B cell (primary cell): ENCODE results near the gene ARRDC3. TPM values are rescaled to one million over a fixed set of nuclear protein-coding genes. Genes with fewer than 3 reads are reported as not detected.
A peak's percentile ranks its signal among the peaks of the same experiment; 100 is the strongest.

Experiments used
- ATAC-seq: fragments of 200-7000 bp; cut with Tn5 transposase; one replicate; pipeline ENCODE4 v1.10.0; 2021; ENCODE audit warnings: low read depth, mild to moderate bottlenecking, moderate number of reproducible peaks, moderate library complexity
- CTCF ChIA-PET: fragments of 350-600 bp; sonication (Branson Sonifier 250); formaldehyde crosslinking; loops from one replicate; lab custom pipeline; 2021; ENCODE audit warnings: antibody characterized with exemption, inconsistent platforms; lab: Charles Lee
- POLR2A ChIA-PET: fragments of 350-600 bp; sonication (Branson Sonifier 250); formaldehyde crosslinking; loops from one replicate; lab custom pipeline; 2021; ENCODE audit warnings: antibody characterized with exemption; lab: Charles Lee
- DNase-seq: peaks from one replicate; pipeline ENCODE4 v3.0.0; 2013
- H2AFZ ChIP-seq: 2 replicates; pipeline ENCODE4 v1.6.1; 2012; ENCODE audit warnings: mild to moderate bottlenecking, low read depth, low read length; ENCODE audit not compliant: insufficient read depth, poor library complexity, severe bottlenecking
- H3K27ac ChIP-seq, 2 donors: 1 replicate in 1 of 2; 2 replicates in 1 of 2; pipeline ENCODE4 v1.5.1; 2012 to 2013; ENCODE audit warnings: low read length in 2 of 2, mild to moderate bottlenecking in 2 of 2, moderate library complexity in 1 of 2
- H3K27me3 ChIP-seq, 4 experiments: fragments of 200-600 bp in 1 of 4; sonication (generic) in 1 of 4; replicated peaks in 1 of 4; 1 replicate in 2 of 4; 2 replicates in 2 of 4; pipeline versions ENCODE4 v1.6.1 to v1.7.0; 2013 to 2016; ENCODE audit warnings: low read length in 3 of 4, mild to moderate bottlenecking in 2 of 4, mixed read lengths in 1 of 4, moderate library complexity in 1 of 4; ENCODE audit not compliant: insufficient read depth in 4 of 4, control insufficient read depth in 3 of 4; ENCODE audit errors: control extremely low read depth in 1 of 4
- H3K36me3 ChIP-seq, 2 experiments: replicated peaks in 1 of 2; 1 replicate in 1 of 2; 2 replicates in 1 of 2; pipeline versions ENCODE4 v1.6.1 to v1.7.1; 2013; ENCODE audit warnings: low read length in 1 of 2; ENCODE audit not compliant: insufficient read depth in 2 of 2, control insufficient read depth in 1 of 2; ENCODE audit errors: control extremely low read depth in 1 of 2, extremely low read depth in 1 of 2
- H3K4me1 ChIP-seq, 2 donors: fragments of 200-600 bp in 1 of 2; sonication (generic) in 1 of 2; 1 replicate in 1 of 2; 2 replicates in 1 of 2; pipeline versions ENCODE4 v1.5.1 to v1.6.1; 2013 to 2017; ENCODE audit warnings: low read length in 2 of 2; ENCODE audit not compliant: control insufficient read depth in 2 of 2, insufficient read depth in 2 of 2
- H3K4me2 ChIP-seq: replicated peaks from 2 replicates; pipeline ENCODE3; 2012; ENCODE audit warnings: mild to moderate bottlenecking, low read depth, low read length; ENCODE audit not compliant: poor library complexity, severe bottlenecking
- H3K4me3 ChIP-seq, 5 experiments: fragments of 200-600 bp in 1 of 5; sonication (generic) in 1 of 5; 1 replicate in 3 of 5; 2 replicates in 2 of 5; pipeline versions ENCODE4 v1.5.1 to v1.7.0; 2011 to 2016; ENCODE audit warnings: low read length in 4 of 5, mild to moderate bottlenecking in 4 of 5, low read depth in 2 of 5, control low read depth in 1 of 5, moderate library complexity in 1 of 5; ENCODE audit not compliant: insufficient read depth in 1 of 5; ENCODE audit errors: control extremely low read depth in 1 of 5, extremely low read depth in 1 of 5
- H3K79me2 ChIP-seq: fragments of 200-600 bp; sonication (generic); one replicate; pipeline ENCODE4 v1.6.0; 2016; ENCODE audit warnings: low read length; ENCODE audit not compliant: control insufficient read depth, insufficient read depth
- H3K9ac ChIP-seq: fragments of 200-600 bp; sonication (generic); 2 replicates; pipeline ENCODE4 v1.6.1; 2017; ENCODE audit warnings: mild to moderate bottlenecking, low read length, moderate library complexity
- H3K9me3 ChIP-seq, 3 donors: one replicate each; pipeline versions ENCODE4 v1.6.1 to v1.7.1; 2013; ENCODE audit warnings: low read length in 2 of 3; ENCODE audit not compliant: control insufficient read depth in 2 of 3, insufficient read depth in 1 of 3; ENCODE audit errors: control extremely low read depth in 1 of 3
- H4K20me1 ChIP-seq: 2 replicates; pipeline ENCODE4 v1.6.0; 2012; ENCODE audit warnings: mild to moderate bottlenecking, low read length; ENCODE audit not compliant: insufficient read depth, control insufficient read depth, poor library complexity, severe bottlenecking
- H3K27ac Mint-ChIP-seq: one replicate; pipeline ENCODE4 v1.8.0; 2021; ENCODE audit warnings: mixed read lengths
- H3K27me3 Mint-ChIP-seq: one replicate; pipeline ENCODE4 v1.8.0; 2021; ENCODE audit warnings: mixed read lengths
- H3K4me1 Mint-ChIP-seq: one replicate; pipeline ENCODE4 v1.8.0; 2021; ENCODE audit warnings: mixed read lengths
- H3K4me3 Mint-ChIP-seq: one replicate; pipeline ENCODE4 v1.8.0; 2021; ENCODE audit warnings: mixed read lengths
- H3K9me3 Mint-ChIP-seq: one replicate; pipeline ENCODE4 v1.8.0; 2022; ENCODE audit warnings: mixed read lengths; ENCODE audit not compliant: insufficient read depth
- EZH2 ChIP-seq: IDR thresholded peaks from 2 replicates; pipeline ENCODE4 v1.6.1; 2012; ENCODE audit warnings: borderline replicate concordance, low read depth, mild to moderate bottlenecking, moderate library complexity, low read length; ENCODE audit not compliant: insufficient read depth, poor library complexity, severe bottlenecking
- WGBS: methylation state at CpG from one replicate; pipeline ENCODE4 v1.1.5; 2013; ENCODE audit warnings: missing lambda C conversion rate; ENCODE audit not compliant: insufficient coverage; 5-methylcytosine and 5-hydroxymethylcytosine counted together
- intact Hi-C: fragments of 100-400 bp; cut with micrococcal nuclease; formaldehyde crosslinking; loops from one replicate; pipeline ENCODE4 v1.10.0; 2022
- polyA plus RNA-seq: library from polyadenylated mRNA; depleted of rRNA; stranded (reverse); fragments of >200 nt; gene quantifications from 2 replicates; pipeline ENCODE4 v1.2.3, GENCODE V29; 2012
- total RNA-seq, 2 donors: library from RNA; stranded (reverse); fragments of 120-200 nt in 1 of 2; gene quantifications; 1 replicate in 1 of 2; 2 replicates in 1 of 2; pipeline versions ENCODE4 v1.2.3 to v1.2.4, GENCODE V29; 2013 to 2022
- TF ChIP-seq, protein P1 (sequence below): fragments of 200-600 bp; IDR thresholded peaks from one replicate; pipeline ENCODE4 v1.8.0; 2022; ENCODE audit warnings: antibody characterized with exemption, mild to moderate bottlenecking

The ARRDC3 gene
- total and polyA plus RNA-seq, 2 donors (not counting 1 experiment from before 2014, with no cell fraction given) = 52.9 to 84.9 TPM

DNA sequence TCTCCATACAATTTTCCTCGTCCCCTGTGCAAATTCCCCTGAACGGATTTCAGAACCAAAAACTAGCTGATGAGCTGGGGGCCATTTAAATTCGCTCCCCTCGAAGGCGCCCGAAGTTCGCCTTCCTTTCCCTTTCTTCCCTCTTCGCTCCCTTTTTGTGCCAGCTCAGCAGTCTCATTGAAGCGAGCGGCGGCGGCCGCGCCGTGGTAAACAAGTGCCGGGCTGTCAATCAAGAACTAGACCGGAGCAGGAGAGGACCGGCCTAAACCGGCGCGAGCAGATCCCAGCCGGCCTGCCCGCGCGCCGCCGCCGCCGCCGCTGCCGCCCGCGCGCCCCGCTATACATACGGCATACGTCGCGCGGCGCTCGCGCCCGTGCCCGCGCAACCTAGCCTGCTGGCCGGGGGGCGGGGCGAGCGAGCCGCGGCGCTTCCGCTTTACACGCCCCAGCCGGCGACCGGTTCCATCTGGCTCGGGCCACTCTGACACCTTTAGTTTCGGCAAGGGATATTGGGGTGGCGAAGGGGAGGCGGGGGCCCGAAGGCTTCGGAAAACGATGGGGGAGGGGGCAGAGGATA, 3.1 kb downstream of the ARRDC3 start:
- H3K27me3 Mint-ChIP-seq = no peaks in the 10 kb centered on the region
- POLR2A ChIA-PET = interaction anchor here (0.6 to 2.2 kb wide), 8 partner anchors 8 to 154 kb away, joined by 3 to 20 read pairs (median 4); no protein-coding TSS in a partner anchor
- Histone ChIP-seq H3K4me3 (peak overlapping the region; percentile 86 to 98 (median 98)), H3K9me3 (no peaks in the 10 kb centered on the region), H3K79me2 (peaks cover 42% of the 10 kb centered on the region), H3K27ac (peak overlapping the region; percentile 99 to 100), H2AFZ (peak overlapping the region; percentile 63), H3K4me2 (peak overlapping the region; percentile 87), H3K36me3 (peaks cover 6 to 21% of the 10 kb centered on the region in 2 experiments), H3K9ac (peak overlapping the region; percentile 99), H4K20me1 (peaks cover under 1% of the 10 kb centered on the region), H3K27me3 (no peaks in the 10 kb centered on the region), H3K4me1 (peaks cover 15 to 20% of the 10 kb centered on the region in 2 donors)
- TF ChIP-seq, protein P1, sequence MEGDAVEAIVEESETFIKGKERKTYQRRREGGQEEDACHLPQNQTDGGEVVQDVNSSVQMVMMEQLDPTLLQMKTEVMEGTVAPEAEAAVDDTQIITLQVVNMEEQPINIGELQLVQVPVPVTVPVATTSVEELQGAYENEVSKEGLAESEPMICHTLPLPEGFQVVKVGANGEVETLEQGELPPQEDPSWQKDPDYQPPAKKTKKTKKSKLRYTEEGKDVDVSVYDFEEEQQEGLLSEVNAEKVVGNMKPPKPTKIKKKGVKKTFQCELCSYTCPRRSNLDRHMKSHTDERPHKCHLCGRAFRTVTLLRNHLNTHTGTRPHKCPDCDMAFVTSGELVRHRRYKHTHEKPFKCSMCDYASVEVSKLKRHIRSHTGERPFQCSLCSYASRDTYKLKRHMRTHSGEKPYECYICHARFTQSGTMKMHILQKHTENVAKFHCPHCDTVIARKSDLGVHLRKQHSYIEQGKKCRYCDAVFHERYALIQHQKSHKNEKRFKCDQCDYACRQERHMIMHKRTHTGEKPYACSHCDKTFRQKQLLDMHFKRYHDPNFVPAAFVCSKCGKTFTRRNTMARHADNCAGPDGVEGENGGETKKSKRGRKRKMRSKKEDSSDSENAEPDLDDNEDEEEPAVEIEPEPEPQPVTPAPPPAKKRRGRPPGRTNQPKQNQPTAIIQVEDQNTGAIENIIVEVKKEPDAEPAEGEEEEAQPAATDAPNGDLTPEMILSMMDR = no peak
- TF ChIP-seq EZH2 = no peak
- H3K4me3 Mint-ChIP-seq = peak overlapping the region; percentile 88
- DNase-seq (peak; percentile 98), ATAC-seq (peak; percentile 53)
- intact Hi-C loops = loop anchor here (1.0 kb wide), 1 partner anchor 100 kb away; no protein-coding TSS in a partner anchor
- CTCF ChIA-PET = interaction anchor here (0.7 to 1.0 kb wide), 2 partner anchors 11 to 18 kb away, joined by 3 read pairs; no protein-coding TSS in a partner anchor
- H3K9me3 Mint-ChIP-seq = no peaks in the 10 kb centered on the region
- peak overlapping the region; percentile 99 for H3K27ac Mint-ChIP-seq
- peaks cover 34% of the 10 kb centered on the region for H3K4me1 Mint-ChIP-seq
- WGBS = under 1% methylated on average over 59 of the region's 65 CpGs
